Measurements from ENCODE around the gene RGS3.

Gene RGS3

DNA sequence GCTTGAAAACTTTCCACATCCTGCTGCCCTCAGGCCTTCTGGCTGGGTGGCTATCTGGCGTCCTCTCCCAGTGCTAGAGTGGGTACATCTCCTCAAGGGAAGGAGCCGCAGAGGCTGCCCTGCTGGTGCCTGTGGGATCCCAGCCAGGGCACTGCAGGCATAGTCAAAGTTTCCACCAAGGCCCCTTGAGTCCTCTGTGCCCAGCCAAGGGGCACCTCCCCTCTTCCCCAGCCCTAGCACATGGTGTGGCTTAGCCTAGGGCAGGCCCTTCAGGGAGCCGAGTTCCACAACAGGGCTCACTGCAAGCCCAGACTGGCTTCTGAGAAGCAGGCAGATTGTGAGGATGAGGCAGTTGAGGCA is 103.2 kb downstream of the RGS3 start:
- no peak overlapping the region for H3K27ac Mint-ChIP-seq
- TF ChIP-seq, protein P1, sequence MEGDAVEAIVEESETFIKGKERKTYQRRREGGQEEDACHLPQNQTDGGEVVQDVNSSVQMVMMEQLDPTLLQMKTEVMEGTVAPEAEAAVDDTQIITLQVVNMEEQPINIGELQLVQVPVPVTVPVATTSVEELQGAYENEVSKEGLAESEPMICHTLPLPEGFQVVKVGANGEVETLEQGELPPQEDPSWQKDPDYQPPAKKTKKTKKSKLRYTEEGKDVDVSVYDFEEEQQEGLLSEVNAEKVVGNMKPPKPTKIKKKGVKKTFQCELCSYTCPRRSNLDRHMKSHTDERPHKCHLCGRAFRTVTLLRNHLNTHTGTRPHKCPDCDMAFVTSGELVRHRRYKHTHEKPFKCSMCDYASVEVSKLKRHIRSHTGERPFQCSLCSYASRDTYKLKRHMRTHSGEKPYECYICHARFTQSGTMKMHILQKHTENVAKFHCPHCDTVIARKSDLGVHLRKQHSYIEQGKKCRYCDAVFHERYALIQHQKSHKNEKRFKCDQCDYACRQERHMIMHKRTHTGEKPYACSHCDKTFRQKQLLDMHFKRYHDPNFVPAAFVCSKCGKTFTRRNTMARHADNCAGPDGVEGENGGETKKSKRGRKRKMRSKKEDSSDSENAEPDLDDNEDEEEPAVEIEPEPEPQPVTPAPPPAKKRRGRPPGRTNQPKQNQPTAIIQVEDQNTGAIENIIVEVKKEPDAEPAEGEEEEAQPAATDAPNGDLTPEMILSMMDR (IDR thresholded peaks at IDR 0.05; ENCODE audit: unreplicated experiment in 3 of 3), result no peak
- peak overlapping the region; percentile 9 to 88 (median 85) for H3K4me3 Mint-ChIP-seq
- peaks cover 16% of the 10 kb centered on the region for H3K27me3 Mint-ChIP-seq (ENCODE audit: low read depth)
- peaks cover 7% of the 10 kb centered on the region for H3K36me3 Mint-ChIP-seq (ENCODE audit: low read depth)
- H3K9me3 Mint-ChIP-seq, result no peaks in the 10 kb centered on the region
- peaks cover 58% of the 10 kb centered on the region for H3K4me1 Mint-ChIP-seq

DNA sequence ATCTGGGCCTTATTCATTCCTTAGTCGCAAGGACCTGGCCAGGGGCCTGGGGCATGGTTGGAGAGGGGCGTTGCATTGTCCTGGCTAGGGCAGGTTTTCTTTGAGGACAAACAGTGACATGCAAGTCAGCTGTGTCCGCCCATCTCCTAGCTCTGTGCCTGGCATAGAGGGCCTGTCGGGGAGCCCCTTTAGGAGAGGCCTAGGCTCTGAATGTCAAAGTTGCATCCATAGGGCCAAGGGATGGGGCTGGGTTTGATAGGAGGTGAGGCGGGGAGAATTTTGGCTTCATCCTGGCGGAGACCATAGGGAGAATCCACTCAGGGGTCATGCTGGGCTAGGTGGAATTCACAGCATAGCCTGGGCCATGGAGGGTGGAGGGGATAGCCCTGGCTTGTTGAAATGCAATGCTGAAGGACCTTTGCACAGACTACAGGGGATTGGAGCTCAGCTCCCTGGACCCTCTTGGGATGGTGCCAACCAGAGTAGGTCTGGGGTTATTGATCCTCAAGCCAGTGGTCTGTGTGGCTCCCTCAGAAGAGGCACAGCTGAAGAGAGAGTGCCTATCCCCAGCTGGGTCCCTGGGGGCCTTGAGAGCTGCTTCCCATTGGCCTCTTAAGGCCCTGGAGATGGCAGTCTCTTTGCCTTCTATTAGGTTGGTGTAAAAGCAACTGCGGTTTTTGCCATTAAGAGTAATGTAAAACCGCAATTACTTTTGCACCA is 104.0 kb downstream of the RGS3 start:
- H3K27ac Mint-ChIP-seq, result no peak overlapping the region

DNA sequence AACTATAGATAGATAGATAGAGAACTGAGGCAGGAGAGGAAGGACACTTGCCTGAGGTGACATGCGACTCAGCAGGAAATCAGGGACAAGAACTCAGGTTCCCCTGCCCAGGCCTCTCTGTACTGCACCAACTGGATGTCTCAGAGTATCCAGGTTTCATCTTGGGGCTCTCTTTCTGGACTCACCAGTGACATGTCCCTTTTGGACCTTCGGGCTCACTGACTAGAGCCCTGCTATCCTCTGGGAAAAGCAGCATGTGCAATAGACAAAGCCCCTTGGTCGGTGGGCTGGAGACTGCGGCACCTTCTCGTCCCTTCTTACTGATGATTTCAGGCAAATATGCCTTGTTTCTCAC is 104.5 kb downstream of the RGS3 start:
- Mint-ChIP-seq H3K9me3 (no peaks in the 10 kb centered on the region), H3K4me1 (peaks cover 58% of the 10 kb centered on the region), H3K27me3 (ENCODE audit: low read depth) (peaks cover 20% of the 10 kb centered on the region), H3K4me3 (no peak overlapping the region), H3K27ac (peak overlapping the region in 1 of 3 experiments; percentile 49), H3K36me3 (ENCODE audit: low read depth) (peaks cover 7% of the 10 kb centered on the region)
- TF ChIP-seq, protein P1 (IDR thresholded peaks at IDR 0.05; ENCODE audit: unreplicated experiment in 3 of 3), result no peak

More for the DNA sequence above, 104.0 kb downstream of the RGS3 start:
- Mint-ChIP-seq H3K27me3 (ENCODE audit: low read depth) (peaks cover 16% of the 10 kb centered on the region), H3K4me3 (peak overlapping the region in 1 of 3 experiments; percentile 10), H3K4me1 (peaks cover 58% of the 10 kb centered on the region), H3K9me3 (no peaks in the 10 kb centered on the region), H3K36me3 (ENCODE audit: low read depth) (peaks cover 7% of the 10 kb centered on the region)
- TF ChIP-seq, protein P1 (IDR thresholded peaks at IDR 0.05; ENCODE audit: unreplicated experiment in 3 of 3), result no peak

DNA sequence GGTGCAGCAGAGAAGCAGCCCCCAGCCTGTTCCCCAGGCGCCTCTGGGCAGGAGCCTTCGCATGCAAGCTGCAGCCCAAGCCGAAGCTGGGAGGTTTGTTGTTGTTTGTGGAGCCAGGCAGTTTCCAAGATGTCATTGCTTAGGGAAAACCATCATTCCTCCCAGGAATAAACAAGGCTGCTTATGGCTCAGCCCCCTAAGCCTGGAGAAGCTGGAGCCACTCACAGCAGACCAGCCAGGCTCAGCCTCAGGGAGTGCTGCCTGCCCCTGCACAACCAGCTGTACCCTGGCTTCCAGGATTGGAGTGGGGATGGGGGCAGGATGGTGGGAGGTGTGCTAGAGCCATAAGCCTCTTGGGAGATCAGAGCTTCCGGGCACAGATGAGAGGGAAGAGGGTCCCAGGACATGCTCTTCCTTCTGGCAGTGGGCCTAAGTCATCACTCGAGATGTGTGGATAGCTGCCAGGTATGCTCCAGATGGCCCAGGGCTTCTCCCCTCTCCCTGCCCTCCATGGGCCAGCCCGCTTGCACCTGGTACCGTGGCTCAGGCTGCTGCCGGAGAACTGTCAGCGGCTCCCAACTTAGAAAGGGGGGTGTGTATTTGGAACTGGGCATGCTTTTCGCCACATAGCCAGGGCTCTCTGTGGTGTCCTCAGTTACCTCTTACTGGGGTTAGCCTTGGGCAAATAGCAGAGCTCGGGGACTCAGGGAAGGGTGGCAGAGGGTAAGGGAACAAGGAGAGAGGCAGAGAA is 105.2 kb downstream of the RGS3 start:
- TF ChIP-seq, protein P1 (IDR thresholded peaks at IDR 0.05; ENCODE audit: unreplicated experiment in 3 of 3), result no peak
- H3K36me3 Mint-ChIP-seq (ENCODE audit: low read depth), result peaks cover 7% of the 10 kb centered on the region
- peaks cover 54% of the 10 kb centered on the region for H3K4me1 Mint-ChIP-seq
- H3K9me3 Mint-ChIP-seq, result no peaks in the 10 kb centered on the region
- H3K27ac Mint-ChIP-seq, result peak overlapping the region in 2 of 3 experiments; percentile 49 to 54
- H3K27me3 Mint-ChIP-seq (ENCODE audit: low read depth), result peaks cover 16% of the 10 kb centered on the region
- peak overlapping the region in 2 of 3 experiments; percentile 35 to 46 for H3K4me3 Mint-ChIP-seq

DNA sequence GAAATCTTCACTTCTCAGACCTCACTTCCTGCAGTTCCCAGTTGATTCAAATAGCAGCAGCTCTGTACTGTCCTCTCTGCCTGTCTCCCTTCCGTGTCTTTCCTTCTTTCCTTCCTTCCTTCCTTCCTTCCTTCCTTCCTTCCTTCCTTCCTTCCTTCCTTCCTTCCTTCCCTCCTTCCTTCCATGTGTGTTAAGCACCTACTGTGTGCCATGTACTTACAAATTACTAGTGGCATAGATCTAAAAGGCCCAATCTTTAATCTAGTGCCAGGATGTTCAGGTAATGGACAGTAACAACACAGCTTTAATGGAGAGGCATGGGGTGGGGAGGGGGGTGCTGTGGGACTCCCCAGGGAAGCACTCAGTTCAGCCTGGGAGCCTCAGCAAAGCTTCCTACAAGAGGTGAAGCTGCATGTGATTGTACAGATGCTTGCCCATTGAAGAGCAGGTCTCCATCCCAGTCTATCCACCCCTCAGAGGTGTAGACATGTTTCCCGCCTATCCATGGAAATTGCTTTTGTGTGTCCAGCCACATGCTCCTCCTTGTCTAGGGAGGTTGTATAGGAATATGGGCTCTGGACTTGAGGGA is 106.0 kb downstream of the RGS3 start:
- peaks cover 16% of the 10 kb centered on the region for H3K27me3 Mint-ChIP-seq (ENCODE audit: low read depth)
- H3K9me3 Mint-ChIP-seq, result no peaks in the 10 kb centered on the region
- TF ChIP-seq, protein P1 (IDR thresholded peaks at IDR 0.05; ENCODE audit: unreplicated experiment in 3 of 3), result no peak
- H3K4me1 Mint-ChIP-seq, result peaks cover 45% of the 10 kb centered on the region
- peak overlapping the region in 2 of 3 experiments; percentile 49 to 54 for H3K27ac Mint-ChIP-seq
- peaks cover 7% of the 10 kb centered on the region for H3K36me3 Mint-ChIP-seq (ENCODE audit: low read depth)
- H3K4me3 Mint-ChIP-seq, result peak overlapping the region in 2 of 3 experiments; percentile 27 to 30
